Natural killer cell (primary cell): ENCODE measurements around the gene THRAP3. TPM values are rescaled to one million over a fixed set of nuclear protein-coding genes. Genes with fewer than 3 reads are reported as not detected.

Experiments used
- ATAC-seq, 3 donors: fragments of 150-1000 bp in 2 of 3; fragments of 200-7000 bp in 1 of 3; cut with Tn5 transposase; 1 replicate in 1 of 3; 2 replicates in 2 of 3; pipeline ENCODE4 v1.10.0; 2021; ENCODE audit warnings: mild to moderate bottlenecking in 2 of 3, moderate library complexity in 2 of 3
- DNase-seq, 2 donors: peaks; one replicate each; pipeline versions ENCODE4 v3.0.0 to v3.0.0-alpha.2; 2013 to 2021; ENCODE audit warnings: mixed read lengths in 1 of 2
- H3K27ac ChIP-seq: one replicate; pipeline ENCODE4 v1.5.1; 2013; ENCODE audit warnings: mild to moderate bottlenecking, low read length
- H3K27me3 ChIP-seq: one replicate; pipeline ENCODE4 v1.6.1; 2013; ENCODE audit warnings: low read length; ENCODE audit not compliant: control insufficient read depth, insufficient read depth
- H3K36me3 ChIP-seq: one replicate; pipeline ENCODE4 v1.6.1; 2013; ENCODE audit warnings: low read length; ENCODE audit not compliant: control insufficient read depth, insufficient read depth
- H3K4me1 ChIP-seq: one replicate; pipeline ENCODE4 v1.6.1; 2013; ENCODE audit warnings: low read length; ENCODE audit not compliant: control insufficient read depth, insufficient read depth
- H3K4me3 ChIP-seq: one replicate; pipeline ENCODE4 v1.5.1; 2013; ENCODE audit warnings: low read length
- H3K9me3 ChIP-seq: one replicate; pipeline ENCODE4 v1.6.1; 2013; ENCODE audit warnings: low read length; ENCODE audit not compliant: control insufficient read depth, insufficient read depth
- H3K27ac Mint-ChIP-seq, 2 donors: one replicate each; pipeline ENCODE4 v1.8.0; 2022; ENCODE audit warnings: mild to moderate bottlenecking in 2 of 2, mixed read lengths in 2 of 2, moderate library complexity in 1 of 2
- H3K27me3 Mint-ChIP-seq, 2 donors: one replicate each; pipeline ENCODE4 v1.8.0; 2022; ENCODE audit warnings: low read depth in 2 of 2, mixed read lengths in 2 of 2
- H3K36me3 Mint-ChIP-seq: one replicate; pipeline ENCODE4 v1.8.0; 2022; ENCODE audit warnings: mixed read lengths
- H3K4me1 Mint-ChIP-seq, 2 donors: one replicate each; pipeline ENCODE4 v1.8.0; 2022; ENCODE audit warnings: mixed read lengths in 2 of 2
- H3K4me3 Mint-ChIP-seq: one replicate; pipeline ENCODE4 v1.8.0; 2022; ENCODE audit warnings: mild to moderate bottlenecking, moderate library complexity, mixed read lengths
- H3K9me3 Mint-ChIP-seq, 2 donors: one replicate each; pipeline ENCODE4 v1.8.0; 2022; ENCODE audit warnings: mixed read lengths in 2 of 2
- WGBS: methylation state at CpG from one replicate; pipeline ENCODE4 v1.1.7; 2013; ENCODE audit warnings: missing lambda C conversion rate; ENCODE audit not compliant: insufficient coverage; 5-methylcytosine and 5-hydroxymethylcytosine counted together
- intact Hi-C: fragments of 100-400 bp; cut with micrococcal nuclease; formaldehyde crosslinking; loops from one replicate; pipeline ENCODE4 v1.14.2; 2022
- total RNA-seq, 4 donors: library from RNA; stranded (reverse); fragments of 120-200 nt in 1 of 4; gene quantifications; one replicate each; pipeline versions ENCODE4 v1.2.3 to v1.2.4, GENCODE V29; 2013 to 2022
- TF ChIP-seq, protein P1 (sequence below): fragments of 200-600 bp; IDR thresholded peaks from one replicate; pipeline ENCODE4 v1.8.0; 2022; ENCODE audit warnings: antibody characterized with exemption

Gene THRAP3
- total RNA-seq: 100 to 1,000 TPM in 1 of 3 donors, 10 to 100 TPM in 2; 88.6 to 110 (median 97.4) TPM
- 95.1 TPM for total RNA-seq (2013)

DNA sequence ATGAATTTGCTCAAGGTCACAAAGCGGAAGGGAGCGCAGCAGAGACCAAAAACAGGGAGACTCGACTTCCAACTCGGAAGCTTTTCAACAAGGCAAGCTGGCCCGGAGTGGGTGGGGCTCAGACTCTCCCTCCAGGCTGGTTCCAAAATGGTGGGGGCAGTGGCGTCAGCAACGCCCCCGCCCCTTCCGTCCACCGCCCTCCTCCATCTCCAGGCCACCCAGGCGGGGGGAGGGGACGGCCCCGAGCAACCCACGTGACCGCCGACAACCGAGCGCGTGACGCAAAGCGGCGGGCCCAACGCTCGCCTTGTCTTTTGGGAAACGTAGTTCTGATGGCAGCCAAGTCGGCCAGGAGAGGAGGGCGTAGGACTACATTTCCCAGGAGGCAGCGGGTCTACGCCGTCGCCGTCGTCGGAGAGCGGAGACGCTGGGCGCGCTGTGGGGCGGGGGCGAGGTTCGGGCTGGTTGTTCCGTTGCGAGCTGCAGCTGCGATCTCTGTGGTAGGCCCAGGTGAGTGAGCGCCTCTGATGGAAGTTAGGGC, at the start of gene THRAP3:
THRAP3 (plus strand) TSS at position 448 of the 541 bp plus-strand sequence. CDS start 58,121 bp downstream, outside the sequence.
- Mint-ChIP-seq H3K4me1 (peaks cover 38 to 44% of the 10 kb centered on the region in 2 donors), H3K27ac (peak within 1 kb of the TSS; percentile 99 to 100), H3K27me3 (no peaks in the 10 kb centered on the region), H3K36me3 (no peaks in the 10 kb centered on the region), H3K4me3 (peak within 1 kb of the TSS; percentile 98), H3K9me3 (no peaks in the 10 kb centered on the region)
- H3K27ac ChIP-seq: peak within 1 kb of the TSS; percentile 95
- no peaks in the 10 kb centered on the region for H3K9me3 ChIP-seq
- TF ChIP-seq, protein P1, sequence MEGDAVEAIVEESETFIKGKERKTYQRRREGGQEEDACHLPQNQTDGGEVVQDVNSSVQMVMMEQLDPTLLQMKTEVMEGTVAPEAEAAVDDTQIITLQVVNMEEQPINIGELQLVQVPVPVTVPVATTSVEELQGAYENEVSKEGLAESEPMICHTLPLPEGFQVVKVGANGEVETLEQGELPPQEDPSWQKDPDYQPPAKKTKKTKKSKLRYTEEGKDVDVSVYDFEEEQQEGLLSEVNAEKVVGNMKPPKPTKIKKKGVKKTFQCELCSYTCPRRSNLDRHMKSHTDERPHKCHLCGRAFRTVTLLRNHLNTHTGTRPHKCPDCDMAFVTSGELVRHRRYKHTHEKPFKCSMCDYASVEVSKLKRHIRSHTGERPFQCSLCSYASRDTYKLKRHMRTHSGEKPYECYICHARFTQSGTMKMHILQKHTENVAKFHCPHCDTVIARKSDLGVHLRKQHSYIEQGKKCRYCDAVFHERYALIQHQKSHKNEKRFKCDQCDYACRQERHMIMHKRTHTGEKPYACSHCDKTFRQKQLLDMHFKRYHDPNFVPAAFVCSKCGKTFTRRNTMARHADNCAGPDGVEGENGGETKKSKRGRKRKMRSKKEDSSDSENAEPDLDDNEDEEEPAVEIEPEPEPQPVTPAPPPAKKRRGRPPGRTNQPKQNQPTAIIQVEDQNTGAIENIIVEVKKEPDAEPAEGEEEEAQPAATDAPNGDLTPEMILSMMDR: no peak
- ATAC-seq (peak; percentile 83 to 94 (median 84)), DNase-seq (peak; percentile 99 to 100)
- no peaks in the 10 kb centered on the region for H3K27me3 ChIP-seq
- under 1% methylated on average over 45 of the region's 45 CpGs for WGBS
- peak within 1 kb of the TSS; percentile 78 for H3K4me3 ChIP-seq
- H3K4me1 ChIP-seq: peaks cover 25% of the 10 kb centered on the region
- intact Hi-C loops: loop anchor here (1.0 to 10.0 kb wide), 4 partner anchors 37 to 163 kb away; partner anchors contain the start of genes STK40 and TRAPPC3
- peaks cover 7% of the 10 kb centered on the region for H3K36me3 ChIP-seq

GRCh38 chr1:36174713-36175112, 49.5 kb upstream of the THRAP3 start:
- Mint-ChIP-seq H3K4me3 (no peak overlapping the region), H3K27me3 (no peaks in the 10 kb centered on the region), H3K36me3 (peaks cover 9% of the 10 kb centered on the region), H3K9me3 (no peaks in the 10 kb centered on the region), H3K4me1 (peaks cover 18 to 24% of the 10 kb centered on the region in 2 donors), H3K27ac (peak overlapping the region in 1 of 2 donors; percentile 65)
- no peak for DNase-seq
- H3K9me3 ChIP-seq: no peaks in the 10 kb centered on the region
- TF ChIP-seq, protein P1: no peak
- H3K4me3 ChIP-seq: no peak overlapping the region
- H3K36me3 ChIP-seq: peaks cover 89% of the 10 kb centered on the region
- 92% methylated on average over 11 of the region's 11 CpGs for WGBS
- no peaks in the 10 kb centered on the region for H3K27me3 ChIP-seq
- ATAC-seq: no peak
- peaks cover 8% of the 10 kb centered on the region for H3K4me1 ChIP-seq
- no peak overlapping the region for H3K27ac ChIP-seq
- intact Hi-C loops: no loop called here

DNA sequence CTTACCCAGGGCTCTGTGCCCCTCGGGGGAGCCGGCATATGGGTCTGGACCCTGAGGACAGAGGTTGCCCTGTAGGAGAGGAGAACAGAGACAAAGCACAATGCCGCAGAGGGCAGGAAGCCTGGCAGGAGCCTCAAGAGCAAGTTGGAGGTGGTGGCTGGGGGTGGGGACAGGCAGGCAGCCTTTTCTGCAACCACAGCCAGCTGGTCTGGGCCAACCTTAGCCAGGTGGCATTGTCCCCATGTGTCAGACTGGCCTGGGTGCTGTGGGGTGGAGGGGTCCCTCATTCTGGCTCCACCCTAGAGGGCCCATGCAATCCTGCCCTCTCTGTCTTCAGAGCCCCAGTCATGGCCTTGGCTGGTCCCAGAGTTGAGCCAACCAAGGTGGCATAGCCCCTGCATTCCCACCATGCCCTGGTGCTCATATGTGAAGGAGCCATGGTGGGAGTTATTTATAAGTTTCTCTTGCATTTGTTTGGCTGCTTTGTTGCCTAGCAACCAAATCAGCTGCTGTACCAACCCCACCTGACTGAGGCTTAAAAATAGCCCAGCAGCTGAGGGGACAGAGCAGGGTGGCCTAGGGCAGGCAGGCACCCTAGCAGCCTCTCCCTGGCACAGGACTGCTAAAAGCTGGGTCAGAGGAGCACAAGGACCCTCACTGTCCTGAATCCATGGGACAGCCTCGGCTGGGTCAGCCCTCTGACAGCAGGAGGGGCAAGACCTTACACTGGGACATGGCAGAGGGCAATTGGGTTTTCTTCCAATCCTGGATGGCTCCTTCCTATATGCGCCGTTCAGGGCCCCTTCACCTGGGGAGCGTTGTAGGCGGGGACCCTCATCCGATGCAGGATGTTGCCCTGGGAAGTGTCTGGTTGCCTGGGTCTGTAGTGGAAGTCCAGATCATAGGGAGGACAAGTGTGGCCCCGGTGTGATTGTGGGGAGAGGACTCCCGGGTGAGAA, 48.8 kb upstream of the THRAP3 start:
- H3K9me3 Mint-ChIP-seq: no peaks in the 10 kb centered on the region
- H3K36me3 ChIP-seq: peaks cover 91% of the 10 kb centered on the region
- H3K27ac ChIP-seq: no peak overlapping the region
- DNase-seq (peak in 1 of 2 donors; percentile 34), ATAC-seq (peak in 2 of 3 donors; percentile 44 to 68)
- no peaks in the 10 kb centered on the region for H3K27me3 ChIP-seq
- no peak overlapping the region for H3K4me3 ChIP-seq
- H3K4me1 Mint-ChIP-seq: peaks cover 11 to 21% of the 10 kb centered on the region in 2 donors
- TF ChIP-seq, protein P1: no peak
- H3K36me3 Mint-ChIP-seq: peaks cover 9% of the 10 kb centered on the region
- H3K4me1 ChIP-seq: peaks cover 8% of the 10 kb centered on the region
- no peaks in the 10 kb centered on the region for H3K27me3 Mint-ChIP-seq
- no peaks in the 10 kb centered on the region for H3K9me3 ChIP-seq
- peak overlapping the region; percentile 29 to 65 for H3K27ac Mint-ChIP-seq
- intact Hi-C loops: no loop called here
- WGBS: 85% methylated on average over 11 of the region's 11 CpGs
- H3K4me3 Mint-ChIP-seq: no peak overlapping the region
